ENCODE measurements around the gene TMEM98.
A peak's percentile ranks its signal among the peaks of the same experiment; 100 is the strongest.

TMEM98 gene

DNA sequence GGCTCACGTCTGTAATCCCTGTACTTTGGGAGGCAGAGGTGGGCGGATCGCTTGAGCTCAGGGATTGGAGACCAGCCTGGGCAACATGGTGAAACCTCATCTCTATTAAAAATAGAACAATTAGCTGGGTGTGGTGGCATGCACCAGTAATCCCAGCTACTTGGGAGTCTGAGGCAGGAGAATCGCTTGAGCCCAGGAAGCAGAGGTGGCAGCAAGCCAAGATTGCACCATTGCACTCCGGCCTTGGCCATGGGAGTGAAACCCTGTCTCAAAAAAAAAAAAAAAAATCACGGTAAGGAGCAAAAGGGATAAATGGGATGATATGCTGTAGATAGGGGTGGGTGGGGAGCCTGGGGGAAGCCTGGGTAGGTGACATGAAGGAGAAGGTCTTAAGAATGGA, 20.4 kb upstream of the TMEM98 start:
- no peak overlapping the region for H3K4me3 ChIP-seq (ENCODE audit: low read depth, low read length)
- TF ChIP-seq, protein P1, sequence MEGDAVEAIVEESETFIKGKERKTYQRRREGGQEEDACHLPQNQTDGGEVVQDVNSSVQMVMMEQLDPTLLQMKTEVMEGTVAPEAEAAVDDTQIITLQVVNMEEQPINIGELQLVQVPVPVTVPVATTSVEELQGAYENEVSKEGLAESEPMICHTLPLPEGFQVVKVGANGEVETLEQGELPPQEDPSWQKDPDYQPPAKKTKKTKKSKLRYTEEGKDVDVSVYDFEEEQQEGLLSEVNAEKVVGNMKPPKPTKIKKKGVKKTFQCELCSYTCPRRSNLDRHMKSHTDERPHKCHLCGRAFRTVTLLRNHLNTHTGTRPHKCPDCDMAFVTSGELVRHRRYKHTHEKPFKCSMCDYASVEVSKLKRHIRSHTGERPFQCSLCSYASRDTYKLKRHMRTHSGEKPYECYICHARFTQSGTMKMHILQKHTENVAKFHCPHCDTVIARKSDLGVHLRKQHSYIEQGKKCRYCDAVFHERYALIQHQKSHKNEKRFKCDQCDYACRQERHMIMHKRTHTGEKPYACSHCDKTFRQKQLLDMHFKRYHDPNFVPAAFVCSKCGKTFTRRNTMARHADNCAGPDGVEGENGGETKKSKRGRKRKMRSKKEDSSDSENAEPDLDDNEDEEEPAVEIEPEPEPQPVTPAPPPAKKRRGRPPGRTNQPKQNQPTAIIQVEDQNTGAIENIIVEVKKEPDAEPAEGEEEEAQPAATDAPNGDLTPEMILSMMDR (IDR thresholded peaks at IDR 0.05; ENCODE audit: borderline replicate concordance, insufficient read depth, low read depth, low read length) = no peak

DNA sequence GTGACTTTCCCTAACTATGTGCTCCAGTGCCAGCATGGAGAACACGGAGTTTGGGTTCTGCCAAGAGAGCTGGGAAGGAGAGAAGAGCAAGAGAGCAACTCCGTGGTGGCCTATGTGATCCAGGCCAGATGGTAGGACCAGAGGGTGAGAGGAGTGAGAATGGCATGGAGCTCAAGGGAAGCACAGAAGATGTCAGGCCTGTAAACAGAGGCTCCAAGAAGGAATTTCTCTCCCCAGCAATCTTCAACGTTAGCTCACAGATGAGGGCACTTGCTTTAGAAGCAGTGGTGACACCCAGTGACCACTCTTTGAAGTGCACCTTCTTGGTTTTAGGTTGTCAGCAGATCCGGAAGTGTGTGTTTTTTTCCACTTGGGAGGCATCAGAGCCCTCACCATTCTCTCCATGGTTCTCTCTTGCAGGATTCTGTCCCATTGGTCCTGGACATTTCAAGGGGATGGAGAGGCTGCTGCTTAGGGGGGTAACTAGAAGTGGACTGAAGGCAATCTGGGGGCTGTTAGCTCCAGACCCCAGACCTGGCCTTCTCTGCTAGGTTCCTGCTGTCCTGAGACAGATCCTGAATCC, 18.1 kb upstream of the TMEM98 start:
- TF ChIP-seq, protein P1 (IDR thresholded peaks at IDR 0.05; ENCODE audit: borderline replicate concordance, insufficient read depth, low read depth, low read length) = peak; percentile 81
- no peak overlapping the region for H3K4me3 ChIP-seq (ENCODE audit: low read depth, low read length)

DNA sequence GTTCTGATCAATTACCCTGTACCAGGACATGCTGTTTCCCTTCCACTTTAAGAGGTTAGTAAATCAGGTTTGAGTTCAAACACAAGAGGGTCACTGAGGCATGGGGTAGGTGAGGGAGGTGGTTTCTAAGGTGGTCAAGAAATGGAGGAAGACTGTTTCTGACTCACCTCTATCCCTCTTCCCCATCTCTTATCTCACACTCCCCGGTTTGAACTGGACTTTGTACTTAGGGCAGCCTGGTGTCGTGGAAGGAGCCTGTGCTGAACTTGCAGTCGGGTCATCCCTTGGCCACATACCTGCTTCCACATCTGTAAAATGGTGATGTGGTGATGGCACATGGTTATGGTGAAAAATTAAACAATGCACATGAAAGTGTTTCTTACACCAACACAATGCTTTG, 17.2 kb upstream of the TMEM98 start:
- TF ChIP-seq, protein P1 (IDR thresholded peaks at IDR 0.05; ENCODE audit: borderline replicate concordance, insufficient read depth, low read depth, low read length) = no peak
- H3K4me3 ChIP-seq (ENCODE audit: low read depth, low read length) = no peak overlapping the region

DNA sequence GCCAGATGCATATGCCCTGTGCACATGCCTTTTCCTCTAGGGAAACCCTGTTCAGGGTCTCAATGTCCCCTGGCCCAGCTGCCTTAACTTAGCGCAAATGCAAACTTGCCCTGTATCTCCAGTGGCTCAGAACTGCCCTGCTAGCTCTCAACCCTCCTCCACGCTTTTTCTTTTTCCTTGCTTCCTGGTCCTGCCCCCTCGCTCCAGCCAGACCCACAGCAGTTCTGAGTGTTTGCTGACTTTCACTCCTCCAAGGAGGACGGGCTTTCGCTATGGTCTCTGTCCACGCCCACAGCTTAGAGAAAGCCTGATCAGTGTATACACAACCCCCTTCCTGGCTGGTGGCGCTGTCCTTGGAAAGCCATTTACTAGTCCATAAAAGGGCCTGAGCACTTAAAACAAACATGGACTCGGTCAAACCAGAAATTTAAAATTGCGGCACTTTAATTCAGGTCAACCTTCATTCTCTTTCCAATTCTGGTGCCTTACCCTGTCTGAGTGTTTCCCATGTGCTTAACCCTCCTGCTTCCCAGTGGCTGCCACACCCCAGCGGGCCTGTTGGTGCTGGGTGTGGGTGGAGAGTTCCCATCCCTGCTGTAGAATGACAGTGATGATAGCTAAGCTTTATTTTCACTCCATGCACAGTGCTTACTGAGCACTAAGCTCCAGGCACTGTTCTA, 15.6 kb upstream of the TMEM98 start:
- H3K4me3 ChIP-seq (ENCODE audit: low read depth, low read length) = no peak overlapping the region
- TF ChIP-seq, protein P1 (IDR thresholded peaks at IDR 0.05; ENCODE audit: borderline replicate concordance, insufficient read depth, low read depth, low read length) = no peak

DNA sequence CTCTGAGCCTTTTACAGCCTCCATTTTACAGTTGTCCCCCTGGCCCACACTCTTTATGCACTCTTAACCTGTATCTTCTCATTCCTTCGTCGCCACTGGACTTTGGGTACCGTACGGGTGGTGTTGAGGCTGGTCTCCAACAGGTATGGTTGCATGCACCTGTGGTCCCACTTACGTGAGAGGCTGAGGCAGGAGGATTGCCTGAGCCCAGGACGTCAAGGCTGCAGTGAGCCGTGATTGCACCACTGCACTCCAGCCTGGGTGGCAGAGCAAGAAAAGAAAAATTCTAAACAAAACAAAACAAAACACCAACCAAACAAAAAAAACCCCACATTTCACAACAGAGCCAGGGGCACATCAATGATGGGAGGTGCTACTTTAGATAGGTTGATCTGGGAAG, 14.4 kb upstream of the TMEM98 start:
- no peak overlapping the region for H3K4me3 ChIP-seq (ENCODE audit: low read depth, low read length)
- TF ChIP-seq, protein P1 (IDR thresholded peaks at IDR 0.05; ENCODE audit: borderline replicate concordance, insufficient read depth, low read depth, low read length) = no peak

DNA sequence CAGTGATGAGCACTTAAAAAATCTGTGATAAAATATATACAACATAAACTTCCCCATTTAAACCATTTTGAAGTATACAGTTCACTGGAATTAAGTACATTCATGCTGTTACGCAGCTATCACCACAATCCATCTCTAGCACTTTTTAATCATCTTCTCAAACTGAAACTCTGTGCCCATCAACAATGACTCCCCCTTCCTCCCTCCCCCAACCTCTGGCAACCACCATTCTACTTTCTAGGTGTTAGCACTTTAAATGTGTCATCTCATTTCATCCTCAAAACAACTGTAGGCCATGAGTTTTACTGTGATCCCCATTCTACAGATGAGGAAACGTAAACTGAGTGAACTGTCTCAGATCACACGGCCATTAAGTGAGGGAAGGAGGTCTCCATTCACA, 13.8 kb upstream of the TMEM98 start:
- TF ChIP-seq, protein P1 (IDR thresholded peaks at IDR 0.05; ENCODE audit: borderline replicate concordance, insufficient read depth, low read depth, low read length) = no peak
- H3K4me3 ChIP-seq (ENCODE audit: low read depth, low read length) = no peak overlapping the region

DNA sequence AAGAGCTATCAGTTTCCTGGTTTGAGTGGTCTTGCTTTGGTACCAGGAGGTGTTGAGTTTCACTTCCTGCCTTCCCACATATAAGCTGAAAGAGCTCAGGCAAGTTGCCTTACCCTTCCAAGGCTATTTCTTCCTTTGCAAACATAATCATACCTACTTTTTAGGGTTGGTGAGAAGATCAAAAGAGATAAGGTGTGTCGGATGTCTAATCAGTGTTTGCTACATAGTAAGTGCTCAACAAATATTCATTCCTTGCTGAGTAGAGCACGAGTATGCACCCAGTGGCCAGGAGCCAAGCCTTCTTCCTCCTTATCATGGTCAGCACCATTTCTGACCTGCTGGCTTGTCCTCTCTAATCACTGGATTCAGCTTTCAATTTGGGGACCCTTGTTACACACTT, 12.7 kb upstream of the TMEM98 start:
- TF ChIP-seq, protein P1 (IDR thresholded peaks at IDR 0.05; ENCODE audit: borderline replicate concordance, insufficient read depth, low read depth, low read length) = no peak
- H3K4me3 ChIP-seq (ENCODE audit: low read depth, low read length) = no peak overlapping the region
